ENCODE data around the gene RERE.

RERE gene

DNA sequence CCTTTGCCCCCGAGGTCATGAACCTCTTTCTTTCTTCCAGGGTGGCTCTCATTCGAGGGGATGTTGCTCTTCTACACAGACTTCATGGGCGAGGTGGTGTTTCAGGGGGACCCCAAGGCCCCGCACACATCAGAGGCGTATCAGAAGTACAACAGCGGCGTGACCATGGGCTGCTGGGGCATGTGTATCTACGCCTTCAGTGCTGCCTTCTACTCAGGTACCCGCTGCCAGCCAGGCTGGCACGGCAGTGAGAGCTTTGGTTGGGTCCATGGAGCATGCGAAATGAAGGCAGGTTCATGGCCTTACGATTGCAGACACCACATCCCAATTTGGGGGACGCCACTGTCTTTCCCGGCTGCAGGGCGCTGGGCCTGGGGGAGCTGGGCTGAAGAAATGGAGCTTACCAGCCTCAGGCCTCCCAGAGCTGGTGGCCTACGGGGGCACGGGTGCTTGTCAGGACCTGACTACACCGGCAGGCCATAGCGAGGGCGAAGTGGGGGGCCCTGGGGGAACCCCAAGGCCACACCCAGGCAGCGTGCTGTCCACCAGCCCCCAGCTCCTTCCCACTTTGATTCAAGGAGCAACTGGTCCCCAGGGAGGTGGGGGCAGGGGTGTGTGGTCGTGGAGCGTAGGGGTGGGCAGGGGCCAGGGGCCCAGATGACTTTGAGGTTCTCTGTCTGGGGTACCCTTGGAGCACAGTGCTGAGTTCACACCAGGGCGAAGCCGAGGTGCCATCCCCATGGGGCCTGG, 479.5 kb downstream of the RERE start:
- no peak for DNase-seq

DNA sequence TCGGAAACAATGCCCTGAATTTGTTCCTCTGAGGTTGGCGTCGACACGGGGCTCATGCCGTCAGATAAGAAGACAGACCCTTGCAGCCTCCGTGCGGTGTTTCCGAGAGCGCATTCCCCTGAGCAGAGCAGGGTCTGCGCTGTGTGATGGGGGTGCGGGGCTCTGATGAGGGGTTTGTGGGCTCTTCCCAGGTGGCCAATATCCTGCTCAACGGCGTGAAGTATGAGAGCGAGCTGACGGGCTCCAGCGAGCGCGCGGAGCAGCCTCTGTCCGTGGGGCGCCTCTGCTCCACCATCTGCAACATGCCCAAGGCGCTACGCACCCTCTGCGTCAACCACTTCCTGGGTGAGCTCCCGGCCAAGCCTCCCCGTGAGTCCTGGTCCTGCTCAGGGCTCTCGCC, 482.2 kb downstream of the RERE start:
- DNase-seq, result no peak

DNA sequence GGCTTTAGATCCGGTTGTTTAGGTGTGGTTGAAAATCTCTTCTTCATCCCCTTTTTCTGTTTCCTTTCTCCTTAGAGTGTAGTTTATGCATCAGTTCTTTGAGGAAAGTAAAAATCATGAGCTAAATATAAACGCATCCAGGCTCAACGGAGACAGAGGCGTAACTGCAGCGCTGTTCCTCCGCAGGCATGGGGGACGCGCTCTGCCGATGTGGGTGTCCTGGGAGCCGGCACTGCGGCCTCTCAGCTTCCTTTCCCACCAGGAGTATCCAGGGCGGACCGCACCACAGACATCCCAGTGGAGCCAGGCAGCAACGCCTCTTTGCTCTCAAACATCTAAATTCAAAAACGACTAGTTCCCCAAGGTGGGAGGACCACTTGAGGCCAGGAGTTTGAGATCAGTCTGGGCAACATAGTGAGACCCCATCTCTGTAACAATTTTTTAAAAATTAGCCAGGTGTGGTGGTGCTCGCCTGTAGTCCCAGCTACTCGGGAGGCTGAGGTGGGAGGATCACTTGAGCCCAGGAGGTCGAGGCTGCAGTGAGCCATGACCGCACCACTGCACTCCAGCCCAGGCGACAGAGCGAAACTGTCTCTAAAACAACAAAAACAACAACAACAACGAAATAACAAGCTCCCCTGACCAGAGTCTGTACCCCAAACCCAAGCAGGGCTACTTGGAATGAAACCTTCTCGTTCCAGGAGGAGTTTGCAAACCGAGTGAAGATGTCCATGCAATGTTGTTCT, 483.2 kb downstream of the RERE start:
- DNase-seq, result no peak

DNA sequence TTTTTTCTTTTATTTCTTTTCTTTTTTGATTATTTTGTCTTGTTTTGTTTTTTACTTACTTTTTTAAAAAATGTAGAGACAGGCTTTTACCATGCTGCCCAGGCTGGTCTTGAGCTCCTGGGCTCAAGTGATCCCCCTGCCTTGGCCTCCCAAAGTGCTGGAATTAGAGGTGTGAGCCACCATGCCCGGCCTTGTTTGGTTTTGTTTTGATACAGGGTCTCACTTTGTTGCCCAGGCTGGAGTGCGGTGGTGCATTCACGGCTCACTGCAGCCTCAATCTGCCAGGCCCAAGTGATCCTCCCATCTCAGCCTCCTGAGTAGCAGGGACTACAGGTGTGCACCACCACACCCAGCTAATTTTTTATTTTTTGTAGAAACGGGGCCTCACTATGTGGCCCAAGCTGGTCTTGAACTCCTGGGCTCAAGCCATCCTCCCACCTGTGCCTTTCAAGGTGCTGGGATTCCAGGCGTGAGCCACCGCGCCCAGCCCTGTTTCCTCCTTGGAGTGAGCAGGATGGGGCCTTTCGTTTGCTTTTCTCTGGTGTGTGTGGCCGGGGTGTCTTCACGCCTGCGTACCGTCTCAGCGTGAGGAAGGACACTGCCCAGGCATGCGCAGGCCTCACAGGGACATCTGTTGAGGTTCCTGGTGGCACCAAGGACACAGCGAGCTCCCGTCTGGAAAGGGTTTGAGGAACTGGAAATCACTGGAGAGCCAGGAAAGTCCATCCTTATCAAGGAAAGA, 484.0 kb downstream of the RERE start:
- no peak for DNase-seq

DNA sequence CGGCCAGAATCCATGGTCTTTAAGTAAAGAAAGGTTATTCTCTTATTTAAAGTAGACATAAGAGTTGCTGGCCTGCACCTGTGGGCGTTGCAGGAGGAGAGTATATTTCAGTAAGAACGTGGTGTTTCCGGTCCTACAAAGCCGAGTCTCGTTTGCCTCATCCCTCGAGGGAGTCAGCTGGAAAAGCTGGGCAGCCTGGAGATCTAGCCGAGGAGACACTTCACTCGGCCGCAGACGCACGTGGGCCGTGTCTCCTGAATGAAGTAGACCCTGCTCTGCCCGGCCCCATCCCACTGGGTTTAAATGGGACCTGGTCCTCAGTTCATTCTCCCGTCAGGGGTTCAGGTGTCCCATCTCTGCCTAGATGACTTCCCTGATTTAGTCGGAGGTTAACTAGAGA, 484.6 kb downstream of the RERE start:
- no peak for DNase-seq

DNA sequence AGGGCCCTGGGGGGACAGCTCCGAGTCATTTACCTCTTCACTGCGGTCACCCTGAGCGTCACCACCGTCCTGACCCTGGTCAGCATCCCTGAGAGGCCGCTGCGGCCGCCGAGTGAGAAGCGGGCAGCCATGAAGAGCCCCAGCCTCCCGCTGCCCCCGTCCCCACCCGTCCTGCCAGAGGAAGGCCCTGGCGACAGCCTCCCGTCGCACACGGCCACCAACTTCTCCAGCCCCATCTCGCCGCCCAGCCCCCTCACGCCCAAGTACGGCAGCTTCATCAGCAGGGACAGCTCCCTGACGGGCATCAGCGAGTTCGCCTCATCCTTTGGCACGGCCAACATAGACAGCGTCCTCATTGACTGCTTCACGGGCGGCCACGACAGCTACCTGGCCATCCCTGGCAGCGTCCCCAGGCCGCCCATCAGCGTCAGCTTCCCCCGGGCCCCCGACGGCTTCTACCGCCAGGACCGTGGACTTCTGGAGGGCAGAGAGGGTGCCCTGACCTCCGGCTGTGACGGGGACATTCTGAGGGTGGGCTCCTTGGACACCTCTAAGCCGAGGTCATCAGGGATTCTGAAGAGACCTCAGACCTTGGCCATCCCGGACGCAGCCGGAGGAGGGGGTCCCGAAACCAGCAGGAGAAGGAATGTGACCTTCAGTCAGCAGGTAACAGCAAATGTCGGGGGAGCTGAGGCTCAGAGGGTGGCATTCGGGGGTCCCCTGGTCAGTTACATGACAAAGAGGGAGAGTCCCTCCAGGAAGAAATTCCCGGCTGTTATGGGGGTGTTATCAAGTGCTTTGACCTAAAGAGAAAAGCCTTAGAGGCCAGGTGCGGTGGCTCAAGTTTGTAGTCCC, 486.9 kb downstream of the RERE start:
- DNase-seq, result no peak

DNA sequence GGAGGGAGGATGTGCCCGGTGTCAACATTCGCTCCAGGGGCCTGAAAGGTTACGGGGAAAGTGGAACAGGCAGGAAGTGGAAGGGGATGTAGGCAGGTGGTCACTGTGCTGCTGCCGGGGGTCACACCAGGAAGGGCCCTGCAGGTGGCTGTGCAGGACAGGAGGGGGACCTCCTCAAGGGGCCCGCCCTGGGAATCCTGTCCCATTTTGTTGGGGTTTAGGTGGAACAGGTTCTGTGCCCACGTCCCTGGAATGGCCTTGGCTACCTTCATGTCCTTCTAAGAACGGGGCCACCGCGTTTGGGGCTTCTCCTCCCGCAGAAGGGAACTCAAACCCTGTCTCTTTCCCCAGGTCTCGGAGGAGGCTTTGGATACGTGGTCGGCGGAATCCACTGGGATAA, 487.6 kb downstream of the RERE start:
- no peak for DNase-seq

DNA sequence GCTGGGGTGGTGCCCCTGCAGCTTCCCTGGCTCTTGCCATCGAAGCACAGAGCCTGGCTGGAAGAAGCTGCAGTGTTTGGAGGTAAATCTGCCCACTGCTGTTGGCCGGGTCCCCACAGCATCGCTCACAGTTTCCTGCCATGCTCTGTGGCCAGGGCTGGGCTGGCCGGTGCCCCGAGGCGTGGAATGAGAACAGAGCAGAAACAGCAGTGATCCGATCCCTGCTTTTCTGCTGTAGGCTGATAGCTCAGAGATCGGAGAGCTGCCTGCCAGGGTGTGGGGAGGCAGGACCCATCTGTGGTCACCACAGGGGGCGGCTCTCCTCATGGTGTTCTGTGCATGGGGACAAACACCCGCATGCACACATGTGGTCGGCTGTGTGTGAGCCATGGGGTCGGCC, 488.0 kb downstream of the RERE start:
- DNase-seq, result no peak

DNA sequence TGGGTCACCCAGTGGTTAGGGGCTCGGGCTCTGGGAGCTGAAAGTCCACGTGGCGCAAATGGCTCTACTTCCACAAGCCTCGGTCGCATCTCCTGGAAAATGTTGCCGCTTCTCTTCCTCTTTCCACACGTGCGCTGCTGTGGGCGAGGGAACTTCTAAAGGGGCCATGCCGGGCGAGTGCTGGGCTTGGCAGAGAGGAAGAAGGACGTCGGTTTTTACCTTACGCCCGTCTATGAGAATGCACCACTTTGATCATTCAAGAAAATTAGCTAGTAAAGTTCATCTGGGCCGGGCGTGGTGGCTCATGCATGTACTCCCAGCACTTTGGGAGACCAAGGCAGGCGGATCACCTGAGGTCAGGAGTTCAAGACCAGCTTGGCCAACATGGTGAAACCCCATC, 489.2 kb downstream of the RERE start:
- DNase-seq, result no peak

DNA sequence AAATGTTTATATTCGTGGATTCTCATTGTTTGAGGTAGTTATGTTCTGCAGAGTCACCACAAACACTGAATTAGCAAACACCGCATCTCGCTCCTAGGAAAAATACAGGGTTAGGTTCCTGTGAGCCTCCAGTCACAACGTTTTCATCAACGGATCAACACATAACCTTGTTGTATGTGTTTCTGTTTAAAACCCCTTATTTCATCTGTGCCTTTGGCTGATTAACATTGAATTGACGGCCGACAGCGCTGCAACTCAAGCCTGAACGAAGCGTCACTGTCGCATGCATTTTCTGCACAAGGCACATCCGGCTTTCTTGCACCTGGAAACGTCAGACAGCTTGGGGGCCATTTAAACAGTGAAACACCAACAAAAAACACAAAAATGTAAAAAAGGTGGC, 491.2 kb downstream of the RERE start:
- no peak for DNase-seq

DNA sequence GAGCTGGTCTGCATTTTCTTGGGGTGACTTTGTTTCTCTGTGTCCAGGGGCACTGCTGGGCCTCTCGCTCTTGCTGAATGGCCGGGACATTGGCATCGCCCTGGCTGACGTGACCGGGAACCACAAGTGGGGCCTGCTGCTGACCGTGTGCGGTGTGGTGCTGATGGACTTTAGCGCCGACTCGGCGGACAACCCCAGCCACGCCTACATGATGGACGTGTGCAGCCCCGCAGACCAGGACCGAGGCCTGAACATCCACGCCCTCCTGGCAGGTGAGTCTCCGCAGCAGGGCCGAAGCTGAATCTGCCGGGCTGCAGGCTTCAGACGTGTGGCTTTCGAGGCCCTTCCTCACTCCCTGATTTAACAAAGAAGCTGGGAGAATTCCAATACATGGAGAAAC, 491.7 kb downstream of the RERE start:
- DNase-seq, result no peak

DNA sequence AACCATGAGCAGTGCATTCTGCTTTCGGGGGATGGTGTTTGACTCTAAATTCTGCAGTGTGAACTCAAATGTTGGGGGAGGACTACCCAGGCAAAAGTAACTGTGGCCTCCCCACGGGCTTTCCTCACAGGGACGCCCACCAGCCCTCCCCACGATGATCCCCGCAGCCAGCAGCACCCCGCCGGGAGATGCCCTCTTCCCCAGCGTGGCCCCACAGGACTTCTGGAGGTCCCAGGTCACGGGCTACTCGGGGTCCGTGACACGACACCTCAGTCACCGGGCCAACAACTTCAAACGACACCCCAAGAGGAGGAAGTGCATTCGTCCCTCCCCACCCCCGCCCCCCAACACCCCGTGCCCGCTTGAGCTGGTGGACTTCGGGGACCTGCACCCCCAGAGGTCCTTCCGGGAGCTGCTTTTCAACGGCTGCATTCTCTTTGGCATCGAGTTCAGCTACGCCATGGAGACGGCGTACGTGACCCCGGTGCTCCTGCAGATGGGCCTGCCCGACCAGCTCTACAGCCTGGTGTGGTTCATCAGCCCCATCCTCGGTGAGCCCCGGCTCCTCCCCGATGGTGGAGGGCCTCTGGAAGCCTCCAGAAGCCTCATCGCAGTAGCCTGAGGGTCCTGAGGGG, 493.1 kb downstream of the RERE start:
- no peak for DNase-seq

DNA sequence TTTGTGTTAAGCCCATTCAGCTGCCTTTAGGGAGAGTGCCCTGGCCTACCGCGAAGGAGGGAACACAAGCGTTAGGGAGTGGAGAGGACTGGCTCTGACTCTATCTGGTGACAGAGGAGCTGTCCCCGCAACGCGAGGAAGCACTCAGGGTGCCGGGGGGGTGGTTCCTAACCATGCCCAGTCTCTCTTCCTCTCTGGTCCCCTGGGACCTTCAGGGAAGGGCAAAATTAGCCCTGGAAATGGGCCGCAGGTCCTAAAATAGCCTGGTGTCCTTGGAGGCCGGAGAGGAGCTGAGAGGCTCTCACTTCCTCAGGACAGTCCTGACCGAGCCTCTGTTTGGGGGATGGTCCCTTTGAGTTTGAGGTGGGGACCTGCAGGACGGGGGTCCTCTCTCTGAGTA, 493.7 kb downstream of the RERE start:
- no peak for DNase-seq

DNA sequence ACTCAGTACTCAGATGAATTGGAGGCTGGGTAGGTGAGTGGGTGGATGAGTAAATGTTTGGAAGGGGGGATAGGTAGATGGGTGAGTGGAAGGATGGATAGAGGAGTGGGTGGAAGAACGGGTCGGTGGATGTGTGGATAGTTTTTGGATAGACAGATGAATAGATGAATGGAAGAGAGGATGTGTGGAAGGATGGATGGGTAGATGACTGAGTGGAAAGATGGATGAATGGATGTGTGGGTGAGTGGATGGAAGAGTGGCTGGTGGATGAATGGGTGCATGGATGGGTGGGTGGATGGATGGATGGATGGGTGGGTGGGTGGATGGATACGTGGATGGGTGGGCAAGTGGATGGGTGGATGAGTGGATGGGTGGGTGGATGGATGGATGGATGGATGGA, 495.8 kb downstream of the RERE start:
- no peak for DNase-seq

DNA sequence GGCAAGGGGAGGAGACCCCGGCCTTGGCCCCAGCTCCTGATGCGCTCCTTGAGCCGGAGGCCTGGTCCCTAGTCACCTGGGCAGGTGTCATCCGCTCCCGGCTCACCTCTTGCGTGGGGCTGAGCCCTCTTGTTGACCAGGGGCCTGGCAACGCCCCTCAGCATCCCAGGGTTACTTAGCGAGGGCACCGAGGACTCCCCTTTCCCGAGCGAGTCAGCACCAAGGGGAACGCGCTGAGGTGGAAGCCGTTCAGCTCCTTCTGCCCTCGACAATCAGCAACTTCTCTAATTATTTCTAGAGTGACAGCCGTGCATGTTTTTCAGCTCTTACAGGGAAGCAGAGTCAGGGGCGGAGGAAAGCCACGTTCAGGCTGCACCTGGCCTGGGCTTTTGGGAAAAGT, 499.0 kb downstream of the RERE start:
- no peak for DNase-seq

DNA sequence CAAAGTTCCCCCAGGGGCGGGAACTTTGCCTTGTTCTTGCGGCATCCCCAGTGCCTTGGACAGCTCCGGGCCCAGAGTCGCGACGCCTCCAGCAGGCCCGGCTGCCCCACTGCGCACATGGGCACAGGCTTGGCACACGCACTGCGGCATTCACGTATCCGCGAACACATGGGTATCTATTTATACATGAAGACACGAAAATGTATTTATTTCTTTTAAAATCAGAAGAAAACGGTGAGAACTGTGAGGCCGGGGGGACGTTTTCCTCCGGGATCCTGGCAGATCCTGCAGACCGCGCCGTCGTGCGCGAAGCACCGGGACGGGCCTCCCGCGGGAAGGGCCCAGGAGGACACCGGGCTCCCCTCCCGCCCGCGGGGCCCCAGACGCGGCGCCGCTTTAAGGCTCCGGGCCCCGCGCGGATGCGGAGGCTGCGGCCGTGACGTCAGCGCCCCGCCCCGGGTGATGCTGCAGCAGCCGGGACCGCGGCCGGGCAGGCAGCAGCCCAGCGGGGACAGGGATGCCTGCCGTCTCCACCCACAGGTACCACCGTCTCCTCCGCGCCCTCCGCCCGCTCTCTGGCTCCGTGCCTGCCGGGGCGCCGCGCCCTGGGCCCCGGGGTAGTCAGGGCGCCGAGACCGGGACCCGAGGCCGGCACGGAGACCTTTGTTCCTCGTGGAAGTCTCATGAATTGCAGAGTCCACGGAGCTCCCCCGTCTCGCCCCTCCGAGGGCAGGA, 499.6 kb downstream of the RERE start, which contains the start of gene SLC45A1:
Gene SLC45A1, plus strand, starts transcription at position 468 of the 735 bp plus-strand sequence. CDS start 6,216 bp downstream, outside the sequence.
- DNase-seq, result peak; percentile 90

DNA sequence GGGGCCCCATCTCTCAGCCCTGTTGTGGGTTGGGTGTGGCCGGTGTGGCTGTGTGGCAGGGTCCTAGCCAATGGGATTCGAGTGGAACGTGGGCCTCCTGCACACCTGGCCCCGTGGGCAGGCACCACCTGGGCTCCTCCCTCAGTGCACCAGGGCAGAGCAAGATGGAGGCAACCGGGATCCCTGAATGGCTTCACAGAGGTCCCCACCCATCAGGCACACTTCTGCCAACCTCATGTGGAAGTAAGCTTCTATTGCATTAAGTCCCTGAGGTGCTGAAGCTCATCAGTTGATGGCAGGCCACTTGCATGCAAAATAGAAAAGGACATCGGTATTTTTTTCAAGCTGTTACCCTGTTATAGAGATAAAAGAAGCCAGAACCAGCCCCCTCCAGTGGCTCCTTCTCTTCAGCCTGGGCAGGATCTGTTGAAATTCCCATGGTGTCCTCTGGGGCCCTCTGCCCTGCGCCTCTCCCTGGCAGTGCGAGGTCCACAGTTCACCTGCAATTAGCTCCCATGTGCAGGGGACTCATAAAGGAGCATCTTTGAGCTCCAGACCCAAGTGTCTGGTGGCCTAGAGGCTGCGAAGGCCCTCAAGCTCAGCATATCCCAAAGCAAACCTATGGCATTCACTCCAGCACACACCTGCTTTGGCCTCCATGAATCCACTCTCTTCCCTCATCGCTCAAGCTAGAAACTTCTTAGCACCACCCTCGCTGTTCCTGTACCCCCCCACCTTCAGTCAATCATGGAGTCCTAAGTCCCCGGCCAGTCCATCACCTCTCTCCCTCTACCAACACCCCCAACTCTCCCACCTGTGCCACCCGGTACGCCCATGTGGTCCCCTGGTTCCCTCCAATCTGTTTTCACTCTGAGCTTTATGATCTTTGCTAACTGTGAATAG, 501.6 kb downstream of the RERE start:
- DNase-seq, result no peak

DNA sequence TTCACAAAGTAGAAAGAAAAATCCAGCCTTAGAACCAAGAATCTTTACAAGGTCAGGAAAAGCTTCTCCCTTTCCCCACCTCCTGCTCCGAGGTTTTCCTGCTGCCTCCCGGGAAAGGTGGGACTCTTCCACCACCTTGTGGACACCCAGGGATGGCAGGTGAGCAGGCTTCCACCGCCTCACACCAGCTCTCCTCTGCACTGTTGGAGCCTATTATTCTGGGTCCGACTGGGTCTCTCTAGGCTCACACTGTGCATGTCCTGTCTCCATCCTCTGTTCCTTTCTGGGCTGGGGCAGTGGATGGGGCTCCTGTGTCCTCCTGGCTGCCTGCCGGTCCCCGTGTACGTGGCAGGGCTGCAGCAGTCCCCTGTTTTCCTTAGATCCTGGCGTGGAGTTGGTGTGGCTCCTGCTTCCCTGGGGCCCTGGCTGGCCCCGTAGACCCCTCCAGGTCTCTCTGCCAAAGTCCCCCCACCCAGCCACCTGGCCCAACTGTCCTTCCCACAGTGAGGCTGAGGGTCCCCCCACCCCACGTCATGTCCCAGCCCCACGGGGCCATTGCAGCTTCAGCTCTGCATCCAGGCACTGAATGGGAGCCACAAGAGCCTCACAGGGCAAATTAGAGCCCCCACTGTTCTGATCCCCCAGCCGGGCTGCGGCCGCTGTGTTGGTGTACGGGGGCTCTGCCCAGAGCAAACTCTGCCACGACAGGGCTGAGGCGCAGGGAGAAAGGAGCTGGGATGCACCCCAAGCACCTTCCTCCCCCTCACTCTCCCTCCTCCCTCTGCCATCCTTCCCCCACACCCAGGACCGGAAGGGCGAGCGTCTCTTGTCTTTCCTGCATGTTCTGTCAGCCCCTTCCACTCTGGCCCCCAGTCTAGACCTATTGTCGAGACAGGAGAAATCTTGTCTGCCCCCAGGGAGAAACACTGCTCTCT, 502.8 kb downstream of the RERE start:
- peak; percentile 68 for DNase-seq

DNA sequence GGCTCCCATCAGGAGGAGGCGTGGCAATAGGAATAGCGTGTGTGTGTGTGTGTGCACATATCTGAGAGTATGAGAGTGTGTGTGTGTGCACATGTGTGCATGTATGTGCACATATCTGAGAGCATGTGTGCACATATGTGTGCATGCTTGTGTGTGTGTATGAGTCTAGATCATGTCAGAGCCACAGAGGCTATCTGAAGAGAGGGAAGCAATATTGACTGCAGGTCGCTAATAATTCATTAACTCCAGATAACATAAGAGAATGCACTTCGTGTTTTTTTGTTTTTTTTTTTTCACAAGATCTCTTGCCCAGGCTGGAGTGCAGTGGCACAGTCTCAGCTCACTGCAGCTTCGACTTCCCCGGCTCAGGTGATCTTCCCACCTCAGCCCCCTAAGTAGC, 504.2 kb downstream of the RERE start:
- no peak for DNase-seq

Measured in CD4-positive, alpha-beta T cell treated with Interleukin-17A for 4 hours (primary cell).